HG03520 (cell line): Measurements from ENCODE around the gene KPRP.

Experiments used
- ATAC-seq: cut with Tn5 transposase; IDR thresholded peaks from one replicate; pipeline ENCODE4 v1.9.1; 2021; ENCODE audit warnings: mild to moderate bottlenecking, moderate library complexity; ENCODE audit not compliant: unreplicated experiment

KPRP gene

GRCh38 chr1:152757747-152758146 is at the start of gene KPRP:
Gene KPRP (plus strand): TSS chr1:152758025. CDS start chr1:152759589, 1,564 bp downstream.
- ATAC-seq, result no peak

- no peak for ATAC-seq
These were observed 39.6 kb upstream of the KPRP start for GRCh38 chr1:152718238-152718637.

GRCh38 chr1:152725261-152725660 is 32.6 kb upstream of the KPRP start:
- no peak for ATAC-seq

- ATAC-seq, result no peak
These were observed 28.8 kb upstream of the KPRP start for GRCh38 chr1:152728986-152729385.

GRCh38 chr1:152735648-152736047 is 22.2 kb upstream of the KPRP start:
- ATAC-seq, result no peak

GRCh38 chr1:152737997-152738396 is 19.8 kb upstream of the KPRP start:
- no peak for ATAC-seq

GRCh38 chr1:152739841-152740240 is 18.0 kb upstream of the KPRP start:
- ATAC-seq, result no peak

GRCh38 chr1:152741656-152742055 is 16.2 kb upstream of the KPRP start:
- ATAC-seq, result no peak

- ATAC-seq, result no peak
These were observed 14.3 kb upstream of the KPRP start for GRCh38 chr1:152743371-152744145.

- ATAC-seq, result no peak
These were observed 12.5 kb upstream of the KPRP start for GRCh38 chr1:152745289-152745704.

- no peak for ATAC-seq
These were observed 11.9 kb upstream of the KPRP start for GRCh38 chr1:152745765-152746444.

GRCh38 chr1:152747831-152748230 is 10.0 kb upstream of the KPRP start:
- ATAC-seq, result no peak

- no peak for ATAC-seq
These were observed 5.6 kb upstream of the KPRP start for GRCh38 chr1:152752225-152752624.

- no peak for ATAC-seq
These were observed 4.2 kb upstream of the KPRP start for GRCh38 chr1:152753586-152753985.

GRCh38 chr1:152756872-152757271 is 953 bp upstream of the KPRP start:
- no peak for ATAC-seq

GRCh38 chr1:152758636-152759035 is 811 bp downstream of the KPRP start:
- ATAC-seq, result no peak

- no peak for ATAC-seq
These were observed 1.8 kb downstream of the KPRP start for GRCh38 chr1:152759453-152760173.

GRCh38 chr1:152760551-152761190 is 2.8 kb downstream of the KPRP start:
- no peak for ATAC-seq

GRCh38 chr1:152761609-152762213 is 3.9 kb downstream of the KPRP start:
- no peak for ATAC-seq

- ATAC-seq, result no peak
These were observed 11.2 kb downstream of the KPRP start for GRCh38 chr1:152768847-152769533.
